ENCODE measurements around the gene TASOR2.

TASOR2 gene, protein sequence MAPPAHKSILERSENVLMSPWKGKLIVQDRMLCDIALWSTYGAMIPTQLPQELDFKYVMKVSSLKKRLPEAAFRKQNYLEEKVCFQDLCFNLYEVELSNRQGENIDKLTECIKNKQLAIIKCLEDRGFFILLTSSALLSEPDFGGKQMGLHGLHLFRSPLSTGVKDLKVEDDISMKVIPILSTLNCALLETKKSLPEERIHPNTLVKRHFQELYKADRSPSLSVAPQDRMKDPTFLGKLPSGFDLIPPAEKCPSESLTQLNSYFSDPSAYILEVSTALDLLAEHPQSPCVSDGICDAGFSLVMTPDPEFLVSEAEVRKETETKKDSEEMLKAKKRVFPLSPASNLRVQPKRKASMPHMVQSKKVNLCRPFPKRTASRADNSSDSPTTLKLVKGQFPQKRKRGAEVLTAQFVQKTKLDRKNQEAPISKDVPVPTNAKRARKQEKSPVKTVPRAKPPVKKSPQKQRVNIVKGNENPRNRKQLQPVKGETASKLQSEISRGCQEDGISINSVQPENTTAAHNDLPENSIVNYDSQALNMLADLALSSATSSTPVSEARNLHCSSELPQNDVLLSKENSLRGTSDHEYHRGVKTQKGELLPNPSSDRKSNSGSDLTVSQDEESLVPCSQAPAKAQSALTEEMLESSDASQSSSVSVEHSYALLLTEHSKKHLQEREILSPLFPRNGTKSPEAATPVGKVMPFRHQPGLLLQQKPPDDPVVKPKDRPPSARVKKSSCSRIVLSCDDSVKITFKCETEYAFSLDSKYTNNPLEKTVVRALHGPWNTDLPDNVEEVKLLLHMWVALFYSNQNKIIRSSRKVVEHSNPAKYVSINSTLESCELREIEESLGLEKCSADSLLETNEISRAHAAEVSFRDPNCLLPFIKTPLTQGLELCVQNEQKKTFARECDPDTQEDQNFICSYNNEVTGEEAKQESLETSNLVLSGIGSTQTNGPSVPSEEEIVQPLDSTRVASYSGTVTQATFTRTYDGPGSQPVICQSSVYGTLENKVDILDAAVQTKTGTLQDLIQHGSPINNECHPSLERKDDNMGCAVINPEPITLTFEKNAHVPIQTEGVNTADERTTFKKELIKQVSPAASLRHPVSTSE (N-terminal part only)

DNA sequence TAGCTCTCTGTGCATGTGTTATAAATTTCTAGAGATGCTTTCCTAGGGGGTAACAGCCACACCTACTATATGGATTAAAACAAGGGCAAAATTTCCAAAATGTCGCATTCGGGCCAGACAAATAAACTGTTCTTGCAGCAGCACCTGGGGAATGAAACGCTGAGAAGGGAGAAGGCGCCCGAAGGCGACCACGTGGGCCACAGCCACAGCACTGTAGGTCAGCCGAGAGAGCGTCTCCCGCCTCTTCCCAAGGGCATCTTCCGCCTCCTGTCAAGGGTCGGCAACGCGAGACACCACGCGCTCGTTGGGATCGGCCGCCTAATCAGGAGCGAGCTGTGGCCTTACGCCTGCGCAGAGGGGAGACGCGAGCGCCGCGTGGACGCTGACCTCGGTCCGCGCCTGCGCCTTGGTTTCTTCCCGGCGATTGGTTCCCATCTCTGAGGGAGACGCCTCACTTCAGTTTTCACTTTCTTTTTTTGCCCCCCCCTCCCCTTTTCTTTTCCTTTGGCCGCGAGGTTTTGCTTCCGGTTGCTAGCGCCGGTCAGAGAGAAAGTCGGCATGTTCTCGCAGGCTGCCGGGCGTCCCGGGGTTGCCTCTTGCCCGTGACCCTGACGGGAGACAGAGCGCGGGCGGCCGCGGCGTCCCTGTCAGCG lies at the start of gene TASOR2:
Gene TASOR2 (plus strand): TSS at position 521 of the 653 bp plus-strand sequence. CDS start 35,805 bp downstream, outside the sequence.
- peak; percentile 98 for DNase-seq

- no peak for DNase-seq
Measured at GRCh38 chr10:5634918-5635317, 49.7 kb upstream of the TASOR2 start.

DNA sequence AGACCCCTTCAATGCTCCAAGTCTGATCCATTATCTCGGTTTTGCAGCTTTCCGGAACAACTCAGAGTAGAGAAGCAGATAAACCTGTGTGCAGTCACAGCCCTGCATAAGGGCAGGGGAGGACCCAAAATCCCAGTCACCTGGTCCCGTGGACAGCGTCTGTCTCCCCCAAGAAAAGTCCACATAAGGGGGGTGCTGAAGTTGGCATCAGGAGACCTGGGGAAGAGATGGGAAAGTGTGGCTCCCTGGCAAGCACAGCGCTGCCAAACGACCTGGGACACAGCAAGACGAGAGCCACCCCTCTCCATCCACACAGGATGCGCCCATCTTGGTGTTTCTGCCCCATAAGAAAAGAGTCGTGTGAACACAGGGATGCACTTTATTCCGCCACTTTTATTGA lies 46.1 kb upstream of the TASOR2 start:
- no peak for DNase-seq

- no peak for DNase-seq
Measured at GRCh38 chr10:5639066-5639465, 45.6 kb upstream of the TASOR2 start.

DNA sequence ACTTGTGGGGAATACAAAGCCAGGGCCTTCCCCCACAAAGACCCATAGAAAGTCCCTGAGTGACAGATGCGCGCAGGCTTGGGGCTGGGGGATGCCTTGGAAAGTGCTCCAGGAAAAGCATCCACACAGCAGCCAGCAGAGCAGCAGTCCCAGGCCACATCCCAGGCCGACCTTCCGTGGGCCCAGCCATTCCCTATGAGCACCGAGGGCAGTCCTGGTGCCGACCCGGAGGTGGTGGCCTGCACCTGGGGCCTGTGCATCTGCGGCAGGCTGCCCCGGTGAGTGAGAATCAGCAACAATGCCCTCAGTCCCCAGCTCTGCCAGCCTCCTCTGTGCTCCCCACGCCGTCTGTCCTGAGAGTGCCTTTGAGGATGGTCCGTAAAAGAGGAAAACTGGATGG lies 44.6 kb upstream of the TASOR2 start:
- no peak for DNase-seq

- no peak for DNase-seq
Measured at GRCh38 chr10:5640501-5640900, 44.1 kb upstream of the TASOR2 start.

- DNase-seq: no peak
Measured at GRCh38 chr10:5641501-5641900, 43.1 kb upstream of the TASOR2 start.

- peak; percentile 64 for DNase-seq
Measured at GRCh38 chr10:5643346-5644067, 41.1 kb upstream of the TASOR2 start.

- DNase-seq: no peak
Measured at GRCh38 chr10:5644930-5645329, 39.7 kb upstream of the TASOR2 start.

- DNase-seq: no peak
Measured at GRCh38 chr10:5645375-5645774, 39.3 kb upstream of the TASOR2 start.

GRCh38 chr10:5645944-5646617 lies 38.6 kb upstream of the TASOR2 start:
- no peak for DNase-seq

GRCh38 chr10:5647507-5648240 lies 37.0 kb upstream of the TASOR2 start:
- DNase-seq: no peak

GRCh38 chr10:5648494-5649457 lies 35.9 kb upstream of the TASOR2 start:
- no peak for DNase-seq

- DNase-seq: no peak
Measured at GRCh38 chr10:5649746-5650145, 34.9 kb upstream of the TASOR2 start.

DNA sequence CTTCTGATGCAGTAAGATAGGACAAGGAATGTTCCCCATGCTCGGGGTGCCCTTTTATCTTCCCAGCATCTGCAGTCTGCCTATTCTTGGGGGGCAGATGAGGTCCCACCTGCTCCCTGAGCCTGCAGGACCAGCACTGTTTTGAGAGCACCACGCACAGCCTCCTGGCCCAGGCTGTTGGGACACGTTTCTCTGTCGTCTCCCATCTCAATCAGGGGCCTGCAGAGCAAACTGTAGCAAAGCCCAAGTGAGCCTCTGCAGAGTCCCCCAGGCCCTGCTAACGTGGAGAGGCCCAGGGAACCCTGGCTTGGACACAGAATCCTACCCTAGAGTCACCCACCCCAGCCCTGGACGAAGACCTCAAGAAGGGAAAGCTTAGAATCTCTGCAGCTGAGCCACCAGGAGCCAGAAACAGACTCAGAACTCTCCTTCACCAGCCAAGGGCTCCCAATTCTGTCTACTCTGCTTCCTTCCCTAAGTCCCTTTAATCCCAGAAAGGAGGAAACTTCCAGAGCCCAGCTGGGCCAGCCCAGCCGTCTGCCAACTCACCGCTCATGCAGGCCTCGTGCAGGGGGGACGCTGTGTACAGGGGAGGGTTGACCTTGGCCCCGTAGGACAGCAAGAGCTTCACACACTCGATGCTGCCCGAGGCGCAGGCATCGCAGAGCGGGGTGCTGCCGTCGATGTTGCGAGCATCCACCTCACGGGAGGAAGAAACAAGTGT lies 33.8 kb upstream of the TASOR2 start:
- no peak for DNase-seq

DNA sequence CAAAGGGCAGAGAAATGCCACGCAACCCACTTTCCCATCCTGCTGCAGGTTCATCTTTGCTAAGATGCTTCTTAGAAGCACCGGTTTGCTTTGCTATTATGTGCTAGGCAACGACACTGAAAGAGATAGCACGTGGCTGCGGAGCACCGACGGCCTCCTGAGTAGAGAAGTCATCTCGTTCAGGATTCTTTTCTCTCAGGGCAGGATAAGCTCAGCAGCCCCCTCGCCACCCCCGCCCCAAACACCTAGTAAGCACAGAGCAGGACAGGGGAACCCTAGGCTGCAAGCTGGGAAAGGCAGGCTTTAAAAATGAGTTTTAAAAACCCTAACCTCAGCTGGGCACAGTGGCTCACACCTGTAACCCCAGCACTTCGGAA lies 33.3 kb upstream of the TASOR2 start:
- no peak for DNase-seq

- no peak for DNase-seq
Measured at GRCh38 chr10:5652746-5653145, 31.9 kb upstream of the TASOR2 start.

DNA sequence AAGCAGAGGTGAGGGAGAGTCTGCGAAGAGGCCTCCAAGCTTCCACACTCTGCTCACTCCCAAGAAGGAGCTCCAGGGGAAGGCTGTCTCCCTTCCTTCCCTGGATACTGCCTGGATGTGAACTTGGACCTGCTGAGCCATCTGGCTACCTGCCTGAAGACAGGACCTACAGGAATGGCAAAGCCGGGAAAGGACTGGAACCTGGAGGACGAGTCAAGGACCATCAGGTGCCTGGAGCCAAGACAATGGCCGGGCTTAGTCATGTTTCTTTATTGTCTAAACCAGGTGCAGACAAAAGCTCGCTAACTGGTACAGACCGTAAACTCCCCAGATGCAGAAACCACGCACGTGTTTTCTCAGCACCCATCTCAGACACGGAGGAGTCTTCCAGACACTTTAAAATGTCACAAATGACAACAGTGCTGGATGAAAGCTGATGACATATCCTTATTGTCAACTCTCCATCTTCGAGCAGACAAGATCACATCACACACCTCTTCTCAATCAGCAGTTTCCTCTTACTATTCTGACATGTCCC lies 30.4 kb upstream of the TASOR2 start:
- DNase-seq: no peak

- DNase-seq: no peak
Measured at GRCh38 chr10:5655121-5655520, 29.5 kb upstream of the TASOR2 start.
